Liver (tissue), 9 donors: ENCODE measurements around the gene OSBPL5. TPM values are rescaled to one million over a fixed set of nuclear protein-coding genes. Genes with fewer than 3 reads are reported as not detected.

Source experiments
- DNase-seq: peaks from one replicate; pipeline ENCODE4 v3.0.0-alpha.2; 2017; ENCODE audit warnings: low spot score
- H3K27ac ChIP-seq, 2 donors: one replicate each; pipeline ENCODE4 v1.7.0; 2013; ENCODE audit warnings: inconsistent platforms in 2 of 2, low read length in 2 of 2, control low read depth in 1 of 2, low read depth in 1 of 2, mild to moderate bottlenecking in 1 of 2
- H3K27me3 ChIP-seq, 4 donors: one replicate each; pipeline versions ENCODE4 v1.6.1 to v1.7.0; 2013; ENCODE audit warnings: low read length in 3 of 4, inconsistent platforms in 1 of 4, mild to moderate bottlenecking in 1 of 4, moderate library complexity in 1 of 4; ENCODE audit not compliant: control insufficient read depth in 4 of 4, insufficient read depth in 4 of 4
- H3K36me3 ChIP-seq, 4 donors: one replicate each; pipeline versions ENCODE4 v1.6.1 to v1.7.0; 2013; ENCODE audit warnings: low read length in 3 of 4, mild to moderate bottlenecking in 3 of 4, low read depth in 1 of 4, moderate library complexity in 1 of 4; ENCODE audit not compliant: control insufficient read depth in 4 of 4, insufficient read depth in 3 of 4
- H3K4me1 ChIP-seq, 4 donors: one replicate each; pipeline versions ENCODE4 v1.6.1 to v1.7.0; 2013; ENCODE audit warnings: low read length in 3 of 4, mild to moderate bottlenecking in 3 of 4, moderate library complexity in 1 of 4; ENCODE audit not compliant: control insufficient read depth in 4 of 4, insufficient read depth in 4 of 4
- H3K4me3 ChIP-seq, 3 donors: one replicate each; pipeline versions ENCODE4 v1.6.1 to v1.7.0; 2013; ENCODE audit warnings: low read length in 3 of 3, control low read depth in 1 of 3, low read depth in 1 of 3, mild to moderate bottlenecking in 1 of 3
- H3K9ac ChIP-seq, 2 donors: one replicate each; pipeline ENCODE4 v1.7.0; 2013; ENCODE audit warnings: low read length in 2 of 2, mild to moderate bottlenecking in 2 of 2, moderate library complexity in 2 of 2, control low read depth in 1 of 2, low read depth in 1 of 2
- H3K9me3 ChIP-seq, 4 donors: one replicate each; pipeline versions ENCODE4 v1.6.1 to v1.7.0; 2013; ENCODE audit warnings: low read length in 3 of 4; ENCODE audit not compliant: control insufficient read depth in 4 of 4
- ATF3 ChIP-seq: IDR thresholded peaks from 2 replicates; pipeline ENCODE4 v1.6.1; 2016; ENCODE audit warnings: antibody characterized with exemption
- CTCF ChIP-seq: fragments of 150-350 bp; IDR thresholded peaks from 2 replicates; pipeline ENCODE4 v1.5.1; 2017; ENCODE audit warnings: improper control_type of control experiment, low read depth, low read length; ENCODE audit not compliant: missing input control
- EGR1 ChIP-seq, 2 donors: IDR thresholded peaks; 2 replicates each; pipeline ENCODE4 v1.6.1; 2016 to 2018; ENCODE audit warnings: antibody characterized with exemption in 2 of 2, low read depth in 2 of 2
- FOXA1 ChIP-seq: IDR thresholded peaks from 2 replicates; pipeline ENCODE4 v1.6.1; 2016; ENCODE audit warnings: antibody characterized with exemption
- FOXA2 ChIP-seq: IDR thresholded peaks from 2 replicates; pipeline ENCODE4 v1.6.1; 2016; ENCODE audit warnings: antibody characterized with exemption
- GABPA ChIP-seq, 2 donors: IDR thresholded peaks in 1 of 2; conservative IDR thresholded peaks in 1 of 2; 2 replicates each; pipeline ENCODE4 v1.6.1; 2016; ENCODE audit warnings: antibody characterized with exemption in 2 of 2, mild to moderate bottlenecking in 1 of 2, moderate library complexity in 1 of 2
- HNF4A ChIP-seq, 2 donors: conservative IDR thresholded peaks; 2 replicates each; pipeline ENCODE4 v1.6.1; 2016; ENCODE audit warnings: antibody characterized with exemption in 2 of 2, mild to moderate bottlenecking in 2 of 2
- HNF4G ChIP-seq: IDR thresholded peaks from 2 replicates; pipeline ENCODE4 v1.6.1; 2016; ENCODE audit warnings: antibody characterized with exemption
- JUND ChIP-seq, 2 donors: IDR thresholded peaks; 2 replicates each; pipeline ENCODE4 v1.6.1; 2016; ENCODE audit warnings: antibody characterized with exemption in 2 of 2
- MAX ChIP-seq: IDR thresholded peaks from 2 replicates; pipeline ENCODE4 v1.6.1; 2016; ENCODE audit warnings: antibody characterized with exemption
- NR2F2 ChIP-seq: IDR thresholded peaks from 2 replicates; pipeline ENCODE4 v1.6.1; 2016; ENCODE audit warnings: antibody characterized with exemption
- RAD21 ChIP-seq, 2 donors: IDR thresholded peaks; 2 replicates each; pipeline ENCODE4 v1.6.1; 2016; ENCODE audit warnings: antibody characterized with exemption in 2 of 2, mild to moderate bottlenecking in 2 of 2
- REST ChIP-seq: IDR thresholded peaks from 2 replicates; pipeline ENCODE4 v1.6.1; 2016; ENCODE audit warnings: antibody characterized with exemption, mild to moderate bottlenecking
- RXRA ChIP-seq, 2 donors: IDR thresholded peaks; 2 replicates each; pipeline ENCODE4 v1.6.1; 2017 to 2018; ENCODE audit warnings: antibody characterized with exemption in 2 of 2, mild to moderate bottlenecking in 1 of 2
- SP1 ChIP-seq: IDR thresholded peaks from 2 replicates; pipeline ENCODE4 v1.6.1; 2018; ENCODE audit warnings: antibody characterized with exemption, mild to moderate bottlenecking
- TAF1 ChIP-seq: conservative IDR thresholded peaks from 2 replicates; pipeline ENCODE4 v1.6.1; 2016; ENCODE audit warnings: antibody characterized with exemption, mild to moderate bottlenecking
- YY1 ChIP-seq: IDR thresholded peaks from 2 replicates; pipeline ENCODE4 v1.6.1; 2016; ENCODE audit warnings: antibody characterized with exemption, mild to moderate bottlenecking
- ZBTB33 ChIP-seq: IDR thresholded peaks from 2 replicates; pipeline ENCODE4 v1.6.1; 2016; ENCODE audit warnings: antibody characterized with exemption
- WGBS: extraction: QIAGEN DNeasy Blood & Tissue Kit; methylation state at CpG from one replicate; pipeline ENCODE4 v1.1.7; 2013; 5-methylcytosine and 5-hydroxymethylcytosine counted together
- polyA plus RNA-seq, 2 donors: library from polyadenylated mRNA; stranded (reverse) in 1 of 2; unstranded in 1 of 2; fragments of 200-250 nt in 1 of 2; fragments of >200 nt in 1 of 2; fragmentation: Nextera tagmentation in 1 of 2; extraction: Ambion mirVana in 1 of 2; gene quantifications; one replicate each; pipeline versions ENCODE4 v1.2.1 to v1.2.3, GENCODE V29; 2013 to 2015
- total RNA-seq, 2 donors: library from RNA; depleted of rRNA; stranded (reverse); fragments of >200 nt; gene quantifications; one replicate each; pipeline ENCODE4 v1.2.3, GENCODE V29; 2014
- donor health status: healthy.
- donor health status: healthy.
- donor health status: healthy.
- donor health status: healthy.
- donor health status: healthy.

Gene OSBPL5
- total and polyA plus RNA-seq, 4 donors: 0.74 to 6.2 (median 3.9) TPM

GRCh38 chr11:3180869-3181268 lies 15.8 kb upstream of the OSBPL5 start:
- no peaks in the 10 kb centered on the region for H3K4me1 ChIP-seq
- peaks cover 0 to 7% (median 5%) of the 10 kb centered on the region in 4 donors for H3K9me3 ChIP-seq
- no peaks in the 10 kb centered on the region for H3K27me3 ChIP-seq
- H3K27ac ChIP-seq: no peak overlapping the region
- no peak for DNase-seq
- H3K36me3 ChIP-seq: no peaks in the 10 kb centered on the region
- no peak overlapping the region for H3K4me3 ChIP-seq
- TF ChIP-seq YY1 (no peak), RXRA (IDR thresholded peaks at IDR 0.05) (no peak), ATF3 (no peak), NR2F2 (no peak), SP1 (no peak), ZBTB33 (no peak), CTCF (no peak), TAF1 (no peak), MAX (no peak), EGR1 (IDR thresholded peaks at IDR 0.05; ENCODE audit: low read depth in 2 of 2) (no peak), HNF4A (conservative IDR thresholded peaks at IDR 0.05) (no peak)
- WGBS: 77% methylated on average over 5 of the region's 5 CpGs
- no peak overlapping the region for H3K9ac ChIP-seq

GRCh38 chr11:3178349-3178748 lies 13.2 kb upstream of the OSBPL5 start:
- no peak for TF ChIP-seq CTCF
- TF ChIP-seq RAD21 (IDR thresholded peaks at IDR 0.05): no peak
- TF ChIP-seq HNF4A (conservative IDR thresholded peaks at IDR 0.05): no peak
- TF ChIP-seq ATF3: no peak
- TF ChIP-seq FOXA2: no peak
- TF ChIP-seq GABPA (IDR thresholded peaks at IDR 0.05 in 1 of 2, conservative IDR thresholded peaks at IDR 0.05 in 1 of 2): no peak
- TF ChIP-seq REST: no peak
- TF ChIP-seq HNF4G: no peak
- TF ChIP-seq JUND (IDR thresholded peaks at IDR 0.05): no peak
- no peak for TF ChIP-seq SP1
- no peak for TF ChIP-seq ZBTB33
- no peak for TF ChIP-seq YY1
- no peak for TF ChIP-seq FOXA1
- TF ChIP-seq RXRA (IDR thresholded peaks at IDR 0.05): no peak
- TF ChIP-seq TAF1: no peak
- no peak for TF ChIP-seq EGR1 (IDR thresholded peaks at IDR 0.05; ENCODE audit: low read depth in 2 of 2)
- no peak for TF ChIP-seq MAX
- no peak for TF ChIP-seq NR2F2
- WGBS: 45% methylated on average over 2 of the region's 2 CpGs
- no peak for DNase-seq
- Histone ChIP-seq H3K27me3 (no peaks in the 10 kb centered on the region), H3K4me1 (no peaks in the 10 kb centered on the region), H3K36me3 (no peaks in the 10 kb centered on the region), H3K9me3 (peaks cover 0 to 11% (median 6%) of the 10 kb centered on the region in 4 donors), H3K27ac (no peak overlapping the region), H3K9ac (no peak overlapping the region), H3K4me3 (no peak overlapping the region)
